ENCODE measurements around the gene PGF.

DNA sequence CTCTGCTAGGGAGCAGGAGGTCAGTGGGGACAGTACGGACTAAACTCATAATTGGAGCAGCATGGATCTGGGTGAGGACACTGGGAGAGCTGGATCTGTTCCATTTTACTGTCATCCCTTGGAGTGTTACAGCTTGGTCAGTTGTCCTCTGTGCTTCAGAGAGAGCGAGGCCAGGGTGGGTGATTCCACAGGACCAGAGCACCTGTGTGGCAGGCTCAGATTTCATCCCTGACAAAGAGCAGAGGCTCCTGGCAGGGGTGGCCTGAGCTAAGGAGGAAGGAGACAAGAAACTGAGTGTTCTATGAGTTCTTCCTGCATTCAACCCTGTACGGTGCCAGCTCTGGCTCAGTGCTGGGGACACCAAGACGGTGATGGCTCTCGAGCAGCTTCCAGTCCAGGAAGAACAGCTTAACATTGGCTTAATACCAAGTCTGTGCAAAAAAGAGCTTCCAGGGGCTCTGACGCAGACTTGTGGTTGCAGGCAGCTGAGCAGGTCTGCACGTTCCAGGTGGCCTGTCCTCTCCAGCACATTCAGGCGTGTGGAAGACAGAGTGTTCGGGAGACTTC lies 8.4 kb upstream of the PGF start:
- no peak for TF ChIP-seq RNF2 (conservative IDR thresholded peaks at IDR 0.05; ENCODE audit: low read depth)
- no peak for TF ChIP-seq ATF4 (CRISPR knock-in tag; IDR thresholded peaks at IDR 0.05)
- no peak for TF ChIP-seq SMC3 (IDR thresholded peaks at IDR 0.05; ENCODE audit: low read length)
- TF ChIP-seq ZNF12 (CRISPR knock-in tag; IDR thresholded peaks at IDR 0.05): no peak
- TF ChIP-seq ZFP41 (CRISPR knock-in tag; IDR thresholded peaks at IDR 0.05; ENCODE audit: borderline replicate concordance): no peak
- TF ChIP-seq, protein P1, sequence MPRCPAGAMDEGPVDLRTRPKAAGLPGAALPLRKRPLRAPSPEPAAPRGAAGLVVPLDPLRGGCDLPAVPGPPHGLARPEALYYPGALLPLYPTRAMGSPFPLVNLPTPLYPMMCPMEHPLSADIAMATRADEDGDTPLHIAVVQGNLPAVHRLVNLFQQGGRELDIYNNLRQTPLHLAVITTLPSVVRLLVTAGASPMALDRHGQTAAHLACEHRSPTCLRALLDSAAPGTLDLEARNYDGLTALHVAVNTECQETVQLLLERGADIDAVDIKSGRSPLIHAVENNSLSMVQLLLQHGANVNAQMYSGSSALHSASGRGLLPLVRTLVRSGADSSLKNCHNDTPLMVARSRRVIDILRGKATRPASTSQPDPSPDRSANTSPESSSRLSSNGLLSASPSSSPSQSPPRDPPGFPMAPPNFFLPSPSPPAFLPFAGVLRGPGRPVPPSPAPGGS (CRISPR knock-in tag; IDR thresholded peaks at IDR 0.05): no peak
- no peak for TF ChIP-seq POLR2AphosphoS5 (IDR thresholded peaks at IDR 0.05; ENCODE audit: low read depth, low read length)
- no peak for TF ChIP-seq ZBTB34 (CRISPR knock-in tag; IDR thresholded peaks at IDR 0.05)
